ENCODE results near the gene SLC4A3. TPM values are rescaled to one million over a fixed set of nuclear protein-coding genes. Genes with fewer than 3 reads are reported as not detected.

SLC4A3 gene
- total and polyA plus RNA-seq, 2 of the 13 experiments (the other 11 are each of a cell fraction or from before 2014, with no cell fraction given), result 0.18 to 0.95 TPM

DNA sequence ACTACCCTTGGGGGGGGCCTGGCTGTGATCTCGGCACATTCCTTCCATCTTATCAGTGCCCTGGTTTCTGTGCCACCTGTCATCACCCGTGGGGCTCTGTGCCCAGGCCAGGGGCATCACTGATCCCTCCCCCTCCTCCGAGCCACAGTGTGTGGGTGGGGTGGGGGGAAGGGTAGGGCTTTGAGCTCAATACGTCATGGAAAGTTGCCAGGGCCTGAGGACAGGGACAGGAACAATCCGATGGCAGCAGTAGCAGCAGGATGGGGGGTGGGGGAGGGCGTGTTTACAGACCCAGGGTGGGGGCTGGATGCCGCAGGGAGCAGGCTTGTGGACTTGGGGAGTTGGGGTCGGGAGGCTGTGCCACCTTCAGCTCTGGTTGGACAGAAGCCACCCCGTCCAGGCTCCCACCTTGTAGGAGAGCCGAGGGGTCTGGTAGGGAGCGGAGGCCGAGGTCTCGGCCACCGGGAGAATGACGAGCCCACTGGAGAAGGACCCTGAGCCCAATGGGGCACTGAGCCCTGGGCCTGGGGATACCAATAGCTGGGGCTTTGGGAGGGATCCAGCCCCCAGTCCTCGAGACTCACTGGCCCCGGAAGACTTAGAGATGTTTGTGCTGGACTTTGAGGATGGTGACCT, 3.5 kb downstream of the SLC4A3 start (continued):
- TF ChIP-seq, protein P1, sequence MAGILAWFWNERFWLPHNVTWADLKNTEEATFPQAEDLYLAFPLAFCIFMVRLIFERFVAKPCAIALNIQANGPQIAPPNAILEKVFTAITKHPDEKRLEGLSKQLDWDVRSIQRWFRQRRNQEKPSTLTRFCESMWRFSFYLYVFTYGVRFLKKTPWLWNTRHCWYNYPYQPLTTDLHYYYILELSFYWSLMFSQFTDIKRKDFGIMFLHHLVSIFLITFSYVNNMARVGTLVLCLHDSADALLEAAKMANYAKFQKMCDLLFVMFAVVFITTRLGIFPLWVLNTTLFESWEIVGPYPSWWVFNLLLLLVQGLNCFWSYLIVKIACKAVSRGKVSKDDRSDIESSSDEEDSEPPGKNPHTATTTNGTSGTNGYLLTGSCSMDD (CRISPR knock-in tag; IDR thresholded peaks at IDR 0.05), result no peak

DNA sequence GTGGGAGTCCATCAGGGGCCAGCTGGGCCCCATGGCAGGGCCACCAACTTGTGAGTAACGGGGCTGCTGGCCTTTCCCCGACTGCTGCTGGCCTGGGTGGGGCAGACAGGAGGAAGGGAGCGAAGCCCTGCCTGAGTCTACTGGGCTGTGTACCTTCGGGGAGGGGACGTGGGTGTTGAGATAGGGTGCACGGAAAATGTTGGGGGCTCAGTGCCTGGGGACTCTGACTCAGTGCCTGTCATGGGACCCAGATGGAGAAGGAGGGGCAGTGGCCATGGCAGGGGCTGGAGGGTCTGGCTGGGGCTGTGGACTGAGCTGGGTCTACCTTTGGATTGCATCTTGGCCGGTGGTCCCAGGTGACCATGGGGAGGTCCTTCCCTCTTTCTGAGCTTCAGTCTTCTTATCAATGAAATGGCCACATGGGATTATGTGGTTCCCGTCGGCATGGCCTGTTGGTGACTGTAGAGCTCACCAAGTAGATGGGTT, 4.0 kb downstream of the SLC4A3 start:
- FAIRE-seq (no peak), ATAC-seq (no peak), DNase-seq (ENCODE audit: low spot score) (no peak)
- no TSS peak for BruUV-seq (replicated peaks)
- Histone ChIP-seq H3K9ac (ENCODE audit: insufficient read depth, low read depth, low read length) (no peak overlapping the region), H3K4me1 (ENCODE audit: insufficient read depth, low read length) (peaks cover 44% of the 10 kb centered on the region), H3K4me3 (replicated peaks in 1 of 3; ENCODE audit: insufficient read depth in 1 of 3, low read depth in 2 of 3, low read length in 3 of 3) (no peak overlapping the region; a peak in 1 of 6 replicates), H3K79me2 (ENCODE audit: insufficient read depth, low read length) (no peaks in the 10 kb centered on the region), H4K20me1 (ENCODE audit: insufficient read depth, low read length) (no peaks in the 10 kb centered on the region), H3K4me2 (ENCODE audit: low read depth, low read length) (no peak overlapping the region), H3K9me3 (ENCODE audit: low read length) (no peaks in the 10 kb centered on the region), H3K36me3 (replicated peaks in 1 of 2; ENCODE audit: control insufficient read depth in 1 of 2, insufficient read depth in 2 of 2, low read length in 2 of 2) (no peaks in the 10 kb centered on the region), H2AFZ (ENCODE audit: low read length) (no peak overlapping the region), H3K27ac (ENCODE audit: extremely low read length, insufficient read depth, low read length) (no peak overlapping the region), H3K27me3 (ENCODE audit: control insufficient read depth in 1 of 2, insufficient read depth in 2 of 2, low read length in 2 of 2) (peaks cover 31 to 94% of the 10 kb centered on the region in 2 experiments)
- CTCF ChIA-PET (ENCODE audit: low intra/inter-chr PET ratio, low total read pairs), result no interaction called here
- intact Hi-C loops (cut with micrococcal nuclease; ENCODE audit: unreplicated experiment), result no loop called here
- TF ChIP-seq MEIS1 (CRISPR knock-in tag; IDR thresholded peaks at IDR 0.05; ENCODE audit: borderline replicate concordance) (no peak), FOXM1 (CRISPR knock-in tag; IDR thresholded peaks at IDR 0.05) (no peak), FOXP1 (IDR thresholded peaks at IDR 0.05) (no peak), FOXP1 (CRISPR knock-in tag; IDR thresholded peaks at IDR 0.05) (no peak), SCMH1 (CRISPR knock-in tag; IDR thresholded peaks at IDR 0.05; ENCODE audit: borderline replicate concordance) (no peak)
- TF ChIP-seq, protein P2, sequence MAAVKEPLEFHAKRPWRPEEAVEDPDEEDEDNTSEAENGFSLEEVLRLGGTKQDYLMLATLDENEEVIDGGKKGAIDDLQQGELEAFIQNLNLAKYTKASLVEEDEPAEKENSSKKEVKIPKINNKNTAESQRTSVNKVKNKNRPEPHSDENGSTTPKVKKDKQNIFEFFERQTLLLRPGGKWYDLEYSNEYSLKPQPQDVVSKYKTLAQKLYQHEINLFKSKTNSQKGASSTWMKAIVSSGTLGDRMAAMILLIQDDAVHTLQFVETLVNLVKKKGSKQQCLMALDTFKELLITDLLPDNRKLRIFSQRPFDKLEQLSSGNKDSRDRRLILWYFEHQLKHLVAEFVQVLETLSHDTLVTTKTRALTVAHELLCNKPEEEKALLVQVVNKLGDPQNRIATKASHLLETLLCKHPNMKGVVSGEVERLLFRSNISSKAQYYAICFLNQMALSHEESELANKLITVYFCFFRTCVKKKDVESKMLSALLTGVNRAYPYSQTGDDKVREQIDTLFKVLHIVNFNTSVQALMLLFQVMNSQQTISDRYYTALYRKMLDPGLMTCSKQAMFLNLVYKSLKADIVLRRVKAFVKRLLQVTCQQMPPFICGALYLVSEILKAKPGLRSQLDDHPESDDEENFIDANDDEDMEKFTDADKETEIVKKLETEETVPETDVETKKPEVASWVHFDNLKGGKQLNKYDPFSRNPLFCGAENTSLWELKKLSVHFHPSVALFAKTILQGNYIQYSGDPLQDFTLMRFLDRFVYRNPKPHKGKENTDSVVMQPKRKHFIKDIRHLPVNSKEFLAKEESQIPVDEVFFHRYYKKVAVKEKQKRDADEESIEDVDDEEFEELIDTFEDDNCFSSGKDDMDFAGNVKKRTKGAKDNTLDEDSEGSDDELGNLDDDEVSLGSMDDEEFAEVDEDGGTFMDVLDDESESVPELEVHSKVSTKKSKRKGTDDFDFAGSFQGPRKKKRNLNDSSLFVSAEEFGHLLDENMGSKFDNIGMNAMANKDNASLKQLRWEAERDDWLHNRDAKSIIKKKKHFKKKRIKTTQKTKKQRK (IDR thresholded peaks at IDR 0.05; ENCODE audit: low read length), result no peak
- TF ChIP-seq, protein P3, sequence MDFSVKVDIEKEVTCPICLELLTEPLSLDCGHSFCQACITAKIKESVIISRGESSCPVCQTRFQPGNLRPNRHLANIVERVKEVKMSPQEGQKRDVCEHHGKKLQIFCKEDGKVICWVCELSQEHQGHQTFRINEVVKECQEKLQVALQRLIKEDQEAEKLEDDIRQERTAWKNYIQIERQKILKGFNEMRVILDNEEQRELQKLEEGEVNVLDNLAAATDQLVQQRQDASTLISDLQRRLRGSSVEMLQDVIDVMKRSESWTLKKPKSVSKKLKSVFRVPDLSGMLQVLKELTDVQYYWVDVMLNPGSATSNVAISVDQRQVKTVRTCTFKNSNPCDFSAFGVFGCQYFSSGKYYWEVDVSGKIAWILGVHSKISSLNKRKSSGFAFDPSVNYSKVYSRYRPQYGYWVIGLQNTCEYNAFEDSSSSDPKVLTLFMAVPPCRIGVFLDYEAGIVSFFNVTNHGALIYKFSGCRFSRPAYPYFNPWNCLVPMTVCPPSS (IDR thresholded peaks at IDR 0.05), result no peak
- in situ Hi-C loops (cut with HindIII; ENCODE audit: extremely low pct_ligation_motif_present, low pct_unique_long_range_greater_than_20kb), result no loop called here
- POLR2A ChIA-PET, result no interaction called here
- 30% methylated on average over 7 of the region's 9 CpGs for WGBS (ENCODE audit: low lambda C conversion rate)
